Measurements from ENCODE around the gene USP50.
"Not testable (repeated sequence)": the region's sequence is repeated elsewhere in the genome, so short reads cannot be mapped to it uniquely, and the experiment has no call there.

The USP50 gene

GRCh38 chr15:50546566-50546965 lies at the start of gene USP50:
Gene USP50, minus strand, starts transcription at chr15:50546666. Its CDS starts 141 bp downstream, at chr15:50546525.
- DNase-seq (ENCODE audit: low read depth in 2 of 3, low spot score in 2 of 3) = no peak

GRCh38 chr15:50594311-50594710 lies 47.8 kb upstream of the USP50 start:
- no peak for DNase-seq (ENCODE audit: low read depth in 2 of 3, low spot score in 2 of 3)

GRCh38 chr15:50593761-50594160 lies 47.3 kb upstream of the USP50 start:
- DNase-seq (ENCODE audit: low read depth in 2 of 3, low spot score in 2 of 3) = no peak

- DNase-seq (ENCODE audit: low read depth in 2 of 3, low spot score in 2 of 3) = no peak
Measured at GRCh38 chr15:50590288-50590687, 43.8 kb upstream of the USP50 start.

- no peak for DNase-seq (ENCODE audit: low read depth in 2 of 3, low spot score in 2 of 3)
Measured at GRCh38 chr15:50577492-50577891, 31.0 kb upstream of the USP50 start.

GRCh38 chr15:50576166-50576565 lies 29.7 kb upstream of the USP50 start:
- DNase-seq (ENCODE audit: low read depth in 2 of 3, low spot score in 2 of 3) = no peak

- DNase-seq (ENCODE audit: low read depth in 2 of 3, low spot score in 2 of 3) = not testable (repeated sequence)
Measured at GRCh38 chr15:50573842-50574241, 27.4 kb upstream of the USP50 start.

GRCh38 chr15:50563756-50564155 lies 17.3 kb upstream of the USP50 start:
- DNase-seq (ENCODE audit: low read depth in 2 of 3, low spot score in 2 of 3) = no peak

GRCh38 chr15:50562735-50563640 lies 16.5 kb upstream of the USP50 start:
- no peak for DNase-seq (ENCODE audit: low read depth in 2 of 3, low spot score in 2 of 3)

GRCh38 chr15:50558012-50558411 lies 11.5 kb upstream of the USP50 start:
- DNase-seq (ENCODE audit: low read depth in 2 of 3, low spot score in 2 of 3) = no peak

GRCh38 chr15:50556642-50557371 lies 10.3 kb upstream of the USP50 start:
- DNase-seq (ENCODE audit: low read depth in 2 of 3, low spot score in 2 of 3) = no peak

GRCh38 chr15:50552238-50552637 lies 5.8 kb upstream of the USP50 start:
- DNase-seq (ENCODE audit: low read depth in 2 of 3, low spot score in 2 of 3) = no peak

GRCh38 chr15:50549326-50549725 lies 2.9 kb upstream of the USP50 start:
- DNase-seq (ENCODE audit: low read depth in 2 of 3, low spot score in 2 of 3) = no peak

GRCh38 chr15:50544368-50544767 lies 2.1 kb downstream of the USP50 start:
- DNase-seq (ENCODE audit: low read depth in 2 of 3, low spot score in 2 of 3) = no peak

- DNase-seq (ENCODE audit: low read depth in 2 of 3, low spot score in 2 of 3) = no peak
Measured at GRCh38 chr15:50543556-50543955, 2.9 kb downstream of the USP50 start.

- no peak for DNase-seq (ENCODE audit: low read depth in 2 of 3, low spot score in 2 of 3)
Measured at GRCh38 chr15:50542887-50543210, 3.6 kb downstream of the USP50 start.

GRCh38 chr15:50531766-50532165 lies 14.7 kb downstream of the USP50 start:
- DNase-seq (ENCODE audit: low read depth in 2 of 3, low spot score in 2 of 3) = peak in 1 of 3 experiments; percentile 2

- no peak for DNase-seq (ENCODE audit: low read depth in 2 of 3, low spot score in 2 of 3)
Measured at GRCh38 chr15:50531163-50531562, 15.3 kb downstream of the USP50 start.

GRCh38 chr15:50523851-50524251 lies 22.6 kb downstream of the USP50 start:
- no peak for DNase-seq (ENCODE audit: low read depth in 2 of 3, low spot score in 2 of 3)

- no peak for DNase-seq (ENCODE audit: low read depth in 2 of 3, low spot score in 2 of 3)
Measured at GRCh38 chr15:50519740-50520425, 26.6 kb downstream of the USP50 start.

- DNase-seq (ENCODE audit: low read depth in 2 of 3, low spot score in 2 of 3) = no peak
Measured at GRCh38 chr15:50513001-50513400, 33.5 kb downstream of the USP50 start.

- DNase-seq (ENCODE audit: low read depth in 2 of 3, low spot score in 2 of 3) = no peak
Measured at GRCh38 chr15:50506121-50506520, 40.3 kb downstream of the USP50 start.
